NCI-H226 (cell line): ENCODE data around the gene NR3C2.

Experiments used
- DNase-seq: peaks from one replicate; pipeline ENCODE4 v3.0.0-alpha.2; 2015

The NR3C2 gene

DNA sequence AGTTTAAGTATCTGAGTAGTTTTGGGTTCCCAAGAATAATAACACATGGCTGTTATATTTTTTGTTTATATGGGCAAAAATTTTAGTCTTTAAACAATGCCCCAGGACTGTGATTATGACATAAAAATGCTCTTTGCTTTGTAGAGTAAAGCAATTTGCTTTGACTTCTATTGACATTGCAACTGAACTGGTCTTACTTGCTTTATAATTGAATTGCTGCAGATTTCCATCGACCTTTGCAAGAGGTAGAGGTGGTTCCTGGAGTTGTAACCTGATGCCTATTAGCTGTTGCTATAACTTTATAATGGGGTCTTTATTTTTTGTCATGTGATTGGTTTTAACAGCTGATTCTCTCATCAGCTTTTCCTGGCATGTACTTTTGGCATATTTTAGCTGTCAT, 407.4 kb downstream of the NR3C2 start:
- no peak for DNase-seq

DNA sequence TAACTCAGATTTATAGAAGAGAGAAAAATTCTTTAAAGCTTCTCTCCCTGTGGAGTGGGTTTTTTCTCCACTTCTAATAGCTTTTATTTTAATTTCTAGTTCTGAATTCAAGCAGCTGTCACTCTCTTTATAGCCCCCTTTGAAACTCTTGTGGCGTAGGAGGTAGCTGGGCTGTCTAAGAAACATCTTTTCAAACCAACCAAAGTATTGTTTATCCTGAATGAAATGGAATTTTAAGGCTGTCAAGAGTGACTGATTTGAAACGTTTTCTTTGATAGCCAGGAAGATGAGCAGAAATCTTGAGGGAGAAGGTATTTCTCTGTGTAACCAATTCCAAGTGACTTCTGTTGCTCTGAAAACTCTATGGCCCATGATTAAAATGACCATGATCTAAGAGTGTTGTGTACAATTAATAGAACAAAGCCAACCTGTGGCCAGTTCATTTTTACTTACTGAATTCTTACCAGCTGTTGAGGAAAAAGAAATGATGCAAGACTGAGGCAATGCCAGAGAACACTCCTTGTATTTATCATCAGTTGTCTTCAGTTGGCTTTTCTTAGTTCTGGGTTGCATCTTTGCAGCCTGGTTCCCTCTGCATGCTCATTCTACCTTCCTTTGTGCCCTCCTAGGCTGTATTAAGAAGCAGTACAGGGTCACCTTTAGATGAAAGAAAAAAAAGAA, 411.9 kb downstream of the NR3C2 start:
- DNase-seq: no peak

DNA sequence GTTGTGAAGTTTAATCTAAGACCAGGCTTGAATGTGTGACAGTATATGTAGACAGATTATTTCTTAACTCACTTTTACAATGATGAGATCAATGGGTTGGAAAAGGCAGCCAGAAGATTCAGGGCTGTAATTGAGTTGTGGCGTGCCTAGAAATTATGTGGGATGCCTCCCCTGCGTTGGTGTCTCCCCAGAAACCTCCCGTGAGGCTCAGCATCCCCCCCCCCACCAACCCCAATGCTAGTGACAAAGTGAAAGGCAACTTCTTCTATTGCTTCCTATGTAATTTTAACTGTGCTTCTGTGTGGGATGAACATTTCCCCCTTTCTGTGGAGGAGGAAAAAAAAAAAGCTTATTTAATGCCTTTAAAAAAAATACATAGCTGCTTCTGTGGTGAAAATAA, 412.4 kb downstream of the NR3C2 start:
- no peak for DNase-seq
